ENCODE measurements around the gene ANKS1B.

GRCh38 chr12:99771659-99772058, 213.1 kb downstream of the ANKS1B start:
- TF ChIP-seq ARNTL (CRISPR knock-in tag; IDR thresholded peaks at IDR 0.05; ENCODE audit: borderline replicate concordance, low read depth) (no peak), ESRRG (CRISPR knock-in tag; IDR thresholded peaks at IDR 0.05) (no peak), RARB (CRISPR knock-in tag; IDR thresholded peaks at IDR 0.05) (no peak), CREB5 (CRISPR knock-in tag; IDR thresholded peaks at IDR 0.05; ENCODE audit: low read depth) (no peak), OSR1 (CRISPR knock-in tag; IDR thresholded peaks at IDR 0.05) (no peak), TOX (CRISPR knock-in tag; IDR thresholded peaks at IDR 0.05; ENCODE audit: borderline replicate concordance) (no peak), ZFP3 (CRISPR knock-in tag; IDR thresholded peaks at IDR 0.05) (no peak)
- TF ChIP-seq, protein P1, sequence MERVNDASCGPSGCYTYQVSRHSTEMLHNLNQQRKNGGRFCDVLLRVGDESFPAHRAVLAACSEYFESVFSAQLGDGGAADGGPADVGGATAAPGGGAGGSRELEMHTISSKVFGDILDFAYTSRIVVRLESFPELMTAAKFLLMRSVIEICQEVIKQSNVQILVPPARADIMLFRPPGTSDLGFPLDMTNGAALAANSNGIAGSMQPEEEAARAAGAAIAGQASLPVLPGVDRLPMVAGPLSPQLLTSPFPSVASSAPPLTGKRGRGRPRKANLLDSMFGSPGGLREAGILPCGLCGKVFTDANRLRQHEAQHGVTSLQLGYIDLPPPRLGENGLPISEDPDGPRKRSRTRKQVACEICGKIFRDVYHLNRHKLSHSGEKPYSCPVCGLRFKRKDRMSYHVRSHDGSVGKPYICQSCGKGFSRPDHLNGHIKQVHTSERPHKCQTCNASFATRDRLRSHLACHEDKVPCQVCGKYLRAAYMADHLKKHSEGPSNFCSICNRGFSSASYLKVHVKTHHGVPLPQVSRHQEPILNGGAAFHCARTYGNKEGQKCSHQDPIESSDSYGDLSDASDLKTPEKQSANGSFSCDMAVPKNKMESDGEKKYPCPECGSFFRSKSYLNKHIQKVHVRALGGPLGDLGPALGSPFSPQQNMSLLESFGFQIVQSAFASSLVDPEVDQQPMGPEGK (CRISPR knock-in tag; IDR thresholded peaks at IDR 0.05; ENCODE audit: borderline replicate concordance), result no peak
